Measurements from ENCODE around the gene CMTR2. TPM values are rescaled to one million over a fixed set of nuclear protein-coding genes. Genes with fewer than 3 reads are reported as not detected.

CMTR2 gene
- total RNA-seq, 1 experiment from 2014 or later = 13.4 TPM

DNA sequence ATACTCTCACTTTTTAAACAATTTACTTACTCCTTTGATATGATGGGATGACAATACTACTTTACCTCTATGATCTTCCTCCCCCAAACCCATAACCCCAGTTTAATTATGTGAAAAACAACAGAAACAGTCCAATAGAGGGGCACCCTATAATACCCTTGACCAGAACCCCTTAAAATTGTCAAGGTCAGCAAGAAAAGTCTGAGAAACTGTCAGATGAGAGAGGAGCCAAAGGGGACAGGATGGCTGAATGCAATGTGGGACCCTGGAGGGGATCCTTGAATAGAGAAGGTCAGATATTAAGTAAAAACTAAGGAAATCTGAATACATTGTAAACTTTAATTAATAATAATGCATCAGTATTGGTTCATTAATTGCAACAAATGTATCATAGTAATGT lies 42.9 kb downstream of the CMTR2 start:
- CTCF ChIA-PET = interaction anchor here (1.2 kb wide), 1 partner anchor 65 kb away, joined by 3 read pairs; no protein-coding TSS in a partner anchor

GRCh38 chr16:71244521-71244920 lies 44.7 kb downstream of the CMTR2 start:
- Mint-ChIP-seq H3K27me3 (ENCODE audit: low read depth) (no peaks in the 10 kb centered on the region), H3K9me3 (no peaks in the 10 kb centered on the region), H3K36me3 (no peaks in the 10 kb centered on the region), H3K27ac (no peak overlapping the region), H3K4me3 (no peak overlapping the region), H3K4me1 (peaks cover 8% of the 10 kb centered on the region)
- CTCF ChIA-PET = interaction anchor here (0.9 to 1.4 kb wide), 2 partner anchors 12 to 67 kb away, joined by 3 to 5 read pairs; no protein-coding TSS in a partner anchor
- DNase-seq (ENCODE audit: low spot score) (no peak), ATAC-seq (no peak)
- POLR2A ChIA-PET = no interaction called here
- TF ChIP-seq, protein P1, sequence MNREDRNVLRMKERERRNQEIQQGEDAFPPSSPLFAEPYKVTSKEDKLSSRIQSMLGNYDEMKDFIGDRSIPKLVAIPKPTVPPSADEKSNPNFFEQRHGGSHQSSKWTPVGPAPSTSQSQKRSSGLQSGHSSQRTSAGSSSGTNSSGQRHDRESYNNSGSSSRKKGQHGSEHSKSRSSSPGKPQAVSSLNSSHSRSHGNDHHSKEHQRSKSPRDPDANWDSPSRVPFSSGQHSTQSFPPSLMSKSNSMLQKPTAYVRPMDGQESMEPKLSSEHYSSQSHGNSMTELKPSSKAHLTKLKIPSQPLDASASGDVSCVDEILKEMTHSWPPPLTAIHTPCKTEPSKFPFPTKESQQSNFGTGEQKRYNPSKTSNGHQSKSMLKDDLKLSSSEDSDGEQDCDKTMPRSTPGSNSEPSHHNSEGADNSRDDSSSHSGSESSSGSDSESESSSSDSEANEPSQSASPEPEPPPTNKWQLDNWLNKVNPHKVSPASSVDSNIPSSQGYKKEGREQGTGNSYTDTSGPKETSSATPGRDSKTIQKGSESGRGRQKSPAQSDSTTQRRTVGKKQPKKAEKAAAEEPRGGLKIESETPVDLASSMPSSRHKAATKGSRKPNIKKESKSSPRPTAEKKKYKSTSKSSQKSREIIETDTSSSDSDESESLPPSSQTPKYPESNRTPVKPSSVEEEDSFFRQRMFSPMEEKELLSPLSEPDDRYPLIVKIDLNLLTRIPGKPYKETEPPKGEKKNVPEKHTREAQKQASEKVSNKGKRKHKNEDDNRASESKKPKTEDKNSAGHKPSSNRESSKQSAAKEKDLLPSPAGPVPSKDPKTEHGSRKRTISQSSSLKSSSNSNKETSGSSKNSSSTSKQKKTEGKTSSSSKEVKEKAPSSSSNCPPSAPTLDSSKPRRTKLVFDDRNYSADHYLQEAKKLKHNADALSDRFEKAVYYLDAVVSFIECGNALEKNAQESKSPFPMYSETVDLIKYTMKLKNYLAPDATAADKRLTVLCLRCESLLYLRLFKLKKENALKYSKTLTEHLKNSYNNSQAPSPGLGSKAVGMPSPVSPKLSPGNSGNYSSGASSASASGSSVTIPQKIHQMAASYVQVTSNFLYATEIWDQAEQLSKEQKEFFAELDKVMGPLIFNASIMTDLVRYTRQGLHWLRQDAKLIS (CRISPR knock-in tag; IDR thresholded peaks at IDR 0.05; ENCODE audit: borderline replicate concordance) = no peak
- no peak for TF ChIP-seq NFE2L1 (CRISPR knock-in tag; IDR thresholded peaks at IDR 0.05)
- TF ChIP-seq NR1H2 (CRISPR knock-in tag; IDR thresholded peaks at IDR 0.05) = no peak
- no peak for TF ChIP-seq ATF2 (CRISPR knock-in tag; IDR thresholded peaks at IDR 0.05; ENCODE audit: borderline replicate concordance, low read depth)
- TF ChIP-seq, protein P2, sequence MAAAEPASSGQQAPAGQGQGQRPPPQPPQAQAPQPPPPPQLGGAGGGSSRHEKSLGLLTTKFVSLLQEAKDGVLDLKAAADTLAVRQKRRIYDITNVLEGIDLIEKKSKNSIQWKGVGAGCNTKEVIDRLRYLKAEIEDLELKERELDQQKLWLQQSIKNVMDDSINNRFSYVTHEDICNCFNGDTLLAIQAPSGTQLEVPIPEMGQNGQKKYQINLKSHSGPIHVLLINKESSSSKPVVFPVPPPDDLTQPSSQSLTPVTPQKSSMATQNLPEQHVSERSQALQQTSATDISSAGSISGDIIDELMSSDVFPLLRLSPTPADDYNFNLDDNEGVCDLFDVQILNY (CRISPR knock-in tag; IDR thresholded peaks at IDR 0.05) = no peak

More for the DNA sequence above, 42.9 kb downstream of the CMTR2 start:
- no peaks in the 10 kb centered on the region for H3K27me3 Mint-ChIP-seq (ENCODE audit: low read depth)
- POLR2A ChIA-PET = no interaction called here
- no peak overlapping the region for H3K27ac Mint-ChIP-seq
- H3K4me3 Mint-ChIP-seq = no peak overlapping the region
- ATAC-seq (no peak), DNase-seq (ENCODE audit: low spot score) (no peak)
- H3K9me3 Mint-ChIP-seq = no peaks in the 10 kb centered on the region
- TF ChIP-seq, protein P3, sequence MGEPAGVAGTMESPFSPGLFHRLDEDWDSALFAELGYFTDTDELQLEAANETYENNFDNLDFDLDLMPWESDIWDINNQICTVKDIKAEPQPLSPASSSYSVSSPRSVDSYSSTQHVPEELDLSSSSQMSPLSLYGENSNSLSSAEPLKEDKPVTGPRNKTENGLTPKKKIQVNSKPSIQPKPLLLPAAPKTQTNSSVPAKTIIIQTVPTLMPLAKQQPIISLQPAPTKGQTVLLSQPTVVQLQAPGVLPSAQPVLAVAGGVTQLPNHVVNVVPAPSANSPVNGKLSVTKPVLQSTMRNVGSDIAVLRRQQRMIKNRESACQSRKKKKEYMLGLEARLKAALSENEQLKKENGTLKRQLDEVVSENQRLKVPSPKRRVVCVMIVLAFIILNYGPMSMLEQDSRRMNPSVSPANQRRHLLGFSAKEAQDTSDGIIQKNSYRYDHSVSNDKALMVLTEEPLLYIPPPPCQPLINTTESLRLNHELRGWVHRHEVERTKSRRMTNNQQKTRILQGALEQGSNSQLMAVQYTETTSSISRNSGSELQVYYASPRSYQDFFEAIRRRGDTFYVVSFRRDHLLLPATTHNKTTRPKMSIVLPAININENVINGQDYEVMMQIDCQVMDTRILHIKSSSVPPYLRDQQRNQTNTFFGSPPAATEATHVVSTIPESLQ (CRISPR knock-in tag; IDR thresholded peaks at IDR 0.05) = no peak
- TF ChIP-seq JAZF1 (CRISPR knock-in tag; IDR thresholded peaks at IDR 0.05) (no peak), GRHL2 (CRISPR knock-in tag; IDR thresholded peaks at IDR 0.05; ENCODE audit: insufficient replicate concordance, severe bottlenecking) (no peak), SOX15 (CRISPR knock-in tag; IDR thresholded peaks at IDR 0.05) (no peak), NFYB (CRISPR knock-in tag; conservative IDR thresholded peaks at IDR 0.05; ENCODE audit: low read depth) (no peak), ATF3 (CRISPR knock-in tag; conservative IDR thresholded peaks at IDR 0.05) (no peak), GABPB1 (CRISPR knock-in tag; IDR thresholded peaks at IDR 0.05) (no peak), FOXJ3 (CRISPR knock-in tag; IDR thresholded peaks at IDR 0.05; ENCODE audit: borderline replicate concordance) (no peak), EMX1 (CRISPR knock-in tag; IDR thresholded peaks at IDR 0.05) (no peak), MLX (CRISPR knock-in tag; IDR thresholded peaks at IDR 0.05) (no peak), TEAD1 (CRISPR knock-in tag; IDR thresholded peaks at IDR 0.05) (no peak), JUN (CRISPR knock-in tag; IDR thresholded peaks at IDR 0.05) (no peak), ERG (CRISPR knock-in tag; IDR thresholded peaks at IDR 0.05) (no peak), RORB (CRISPR knock-in tag; IDR thresholded peaks at IDR 0.05) (no peak), ZNF416 (CRISPR knock-in tag; IDR thresholded peaks at IDR 0.05) (no peak), MXD4 (CRISPR knock-in tag; IDR thresholded peaks at IDR 0.05; ENCODE audit: borderline replicate concordance) (no peak), IRF2 (CRISPR knock-in tag; IDR thresholded peaks at IDR 0.05; ENCODE audit: borderline replicate concordance, low read depth) (no peak), NR2C2 (CRISPR knock-in tag; IDR thresholded peaks at IDR 0.05) (no peak)
- TF ChIP-seq, protein P4, sequence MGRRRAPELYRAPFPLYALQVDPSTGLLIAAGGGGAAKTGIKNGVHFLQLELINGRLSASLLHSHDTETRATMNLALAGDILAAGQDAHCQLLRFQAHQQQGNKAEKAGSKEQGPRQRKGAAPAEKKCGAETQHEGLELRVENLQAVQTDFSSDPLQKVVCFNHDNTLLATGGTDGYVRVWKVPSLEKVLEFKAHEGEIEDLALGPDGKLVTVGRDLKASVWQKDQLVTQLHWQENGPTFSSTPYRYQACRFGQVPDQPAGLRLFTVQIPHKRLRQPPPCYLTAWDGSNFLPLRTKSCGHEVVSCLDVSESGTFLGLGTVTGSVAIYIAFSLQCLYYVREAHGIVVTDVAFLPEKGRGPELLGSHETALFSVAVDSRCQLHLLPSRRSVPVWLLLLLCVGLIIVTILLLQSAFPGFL (CRISPR knock-in tag; IDR thresholded peaks at IDR 0.05; ENCODE audit: borderline replicate concordance) = no peak
- TF ChIP-seq, protein P5, sequence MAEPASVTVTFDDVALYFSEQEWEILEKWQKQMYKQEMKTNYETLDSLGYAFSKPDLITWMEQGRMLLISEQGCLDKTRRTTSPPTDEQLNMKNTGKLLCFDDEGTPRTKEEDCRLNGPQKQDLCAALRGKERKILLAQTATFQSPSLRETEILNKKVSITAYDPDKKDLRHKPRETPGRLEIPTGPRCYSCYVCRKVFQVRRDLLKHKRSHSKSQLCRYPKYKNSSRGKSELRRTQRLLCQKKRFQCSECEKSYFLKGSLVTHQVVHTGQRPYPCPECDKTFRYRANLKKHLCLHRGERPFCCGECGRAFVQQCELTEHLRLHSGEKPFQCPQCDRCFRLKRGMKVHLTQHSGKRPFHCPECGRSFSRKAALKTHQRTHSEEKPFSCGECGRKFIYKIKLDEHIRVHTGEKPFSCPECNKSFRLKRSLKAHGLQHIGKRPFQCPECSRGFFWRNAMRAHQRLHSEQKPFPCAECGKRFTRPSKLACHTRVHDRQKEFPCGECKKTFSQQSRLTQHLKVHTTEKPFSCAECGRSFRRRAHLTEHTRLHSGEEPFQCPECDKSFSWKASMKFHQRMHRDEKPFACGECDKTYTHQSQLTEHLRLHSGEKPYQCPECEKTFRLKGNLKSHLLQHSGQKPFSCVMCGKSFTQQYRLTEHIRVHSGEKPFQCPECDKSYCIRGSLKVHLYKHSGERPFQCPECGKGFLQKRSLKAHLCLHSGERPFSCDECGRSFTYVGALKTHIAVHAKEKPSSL (CRISPR knock-in tag; conservative IDR thresholded peaks at IDR 0.05) = no peak
- H3K36me3 Mint-ChIP-seq = no peaks in the 10 kb centered on the region
- H3K4me1 Mint-ChIP-seq = peaks cover 20% of the 10 kb centered on the region

Measured in WTC11 (cell line).